ENCODE data around the gene TTYH3. TPM values are rescaled to one million over a fixed set of nuclear protein-coding genes. Genes with fewer than 3 reads are reported as not detected.

TTYH3 gene
- total and polyA plus RNA-seq, 2 of the 13 experiments (the other 11 are each of a cell fraction or from before 2014, with no cell fraction given) = 26.3 to 50.0 TPM

GRCh38 chr7:2638224-2638991 lies 6.6 kb downstream of the TTYH3 start (continued):
- TF ChIP-seq USF2 (IDR thresholded peaks at IDR 0.05; ENCODE audit: low read depth, low read length) (0 out of 2 replicates have a peak, but pooled peaks have one; percentile 22), USF2 (CRISPR knock-in tag; IDR thresholded peaks at IDR 0.05; ENCODE audit: borderline replicate concordance) (peak; percentile 68; the same call in 1 of the 2 replicates), NFYC (CRISPR knock-in tag; IDR thresholded peaks at IDR 0.05) (no peak), FLYWCH1 (CRISPR knock-in tag; IDR thresholded peaks at IDR 0.05) (no peak), NFIC (IDR thresholded peaks at IDR 0.05; ENCODE audit: low read length) (no peak), NR2F1 (CRISPR knock-in tag; IDR thresholded peaks at IDR 0.05) (peak; percentile 79 to 81), FOXP1 (IDR thresholded peaks at IDR 0.05) (no peak), FOXP1 (CRISPR knock-in tag; IDR thresholded peaks at IDR 0.05) (no peak), PHF21A (CRISPR knock-in tag; IDR thresholded peaks at IDR 0.05) (peak; percentile 91), ZNF362 (CRISPR knock-in tag; IDR thresholded peaks at IDR 0.05; ENCODE audit: borderline replicate concordance) (no peak), ZEB1 (IDR thresholded peaks at IDR 0.05; ENCODE audit: insufficient replicate concordance, low read depth) (no peak), GZF1 (CRISPR knock-in tag; IDR thresholded peaks at IDR 0.05) (peak; percentile 77; the same call in 1 of the 2 replicates), RXRA (CRISPR knock-in tag; IDR thresholded peaks at IDR 0.05) (peak; percentile 90), ZNF850 (CRISPR knock-in tag; conservative IDR thresholded peaks at IDR 0.05) (peak; percentile 63), ZIK1 (CRISPR knock-in tag; IDR thresholded peaks at IDR 0.05; ENCODE audit: borderline replicate concordance, low read depth) (peak; percentile 76; the same call in 1 of the 2 replicates), ZNF746 (CRISPR knock-in tag; IDR thresholded peaks at IDR 0.05) (peak; percentile 86), ZNF670 (CRISPR knock-in tag; IDR thresholded peaks at IDR 0.05; ENCODE audit: borderline replicate concordance) (peak; percentile 95), SPEN (CRISPR knock-in tag; IDR thresholded peaks at IDR 0.05; ENCODE audit: low read depth) (peak; percentile 89), ZSCAN22 (CRISPR knock-in tag; IDR thresholded peaks at IDR 0.05) (peak; percentile 40; the same call in 1 of the 2 replicates), ZSCAN12 (CRISPR knock-in tag; IDR thresholded peaks at IDR 0.05) (peak; percentile 82; the same call in 1 of the 2 replicates), RXRB (CRISPR knock-in tag; IDR thresholded peaks at IDR 0.05; ENCODE audit: borderline replicate concordance) (peak; percentile 94)
- TF ChIP-seq, protein P1, sequence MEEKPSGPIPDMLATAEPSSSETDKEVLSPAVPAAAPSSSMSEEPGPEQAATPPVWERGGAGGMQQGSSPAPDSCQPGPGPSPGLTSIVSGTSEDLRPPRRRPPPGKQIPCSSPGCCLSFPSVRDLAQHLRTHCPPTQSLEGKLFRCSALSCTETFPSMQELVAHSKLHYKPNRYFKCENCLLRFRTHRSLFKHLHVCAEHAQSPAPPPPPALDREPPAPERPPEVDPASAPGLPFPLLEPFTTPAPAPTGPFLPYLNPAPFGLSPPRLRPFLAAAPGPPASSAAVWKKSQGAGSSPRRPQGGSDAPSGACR (CRISPR knock-in tag; IDR thresholded peaks at IDR 0.05) = peak; percentile 96
- TF ChIP-seq, protein P2, sequence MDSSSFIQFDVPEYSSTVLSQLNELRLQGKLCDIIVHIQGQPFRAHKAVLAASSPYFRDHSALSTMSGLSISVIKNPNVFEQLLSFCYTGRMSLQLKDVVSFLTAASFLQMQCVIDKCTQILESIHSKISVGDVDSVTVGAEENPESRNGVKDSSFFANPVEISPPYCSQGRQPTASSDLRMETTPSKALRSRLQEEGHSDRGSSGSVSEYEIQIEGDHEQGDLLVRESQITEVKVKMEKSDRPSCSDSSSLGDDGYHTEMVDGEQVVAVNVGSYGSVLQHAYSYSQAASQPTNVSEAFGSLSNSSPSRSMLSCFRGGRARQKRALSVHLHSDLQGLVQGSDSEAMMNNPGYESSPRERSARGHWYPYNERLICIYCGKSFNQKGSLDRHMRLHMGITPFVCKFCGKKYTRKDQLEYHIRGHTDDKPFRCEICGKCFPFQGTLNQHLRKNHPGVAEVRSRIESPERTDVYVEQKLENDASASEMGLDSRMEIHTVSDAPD (CRISPR knock-in tag; IDR thresholded peaks at IDR 0.05) = peak; percentile 78; the same call in 1 of the 2 replicates
- TF ChIP-seq, protein P3, sequence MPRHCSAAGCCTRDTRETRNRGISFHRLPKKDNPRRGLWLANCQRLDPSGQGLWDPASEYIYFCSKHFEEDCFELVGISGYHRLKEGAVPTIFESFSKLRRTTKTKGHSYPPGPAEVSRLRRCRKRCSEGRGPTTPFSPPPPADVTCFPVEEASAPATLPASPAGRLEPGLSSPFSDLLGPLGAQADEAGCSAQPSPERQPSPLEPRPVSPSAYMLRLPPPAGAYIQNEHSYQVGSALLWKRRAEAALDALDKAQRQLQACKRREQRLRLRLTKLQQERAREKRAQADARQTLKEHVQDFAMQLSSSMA (CRISPR knock-in tag; IDR thresholded peaks at IDR 0.05) = peak; percentile 66; the same call in 1 of the 2 replicates

All from HepG2 (cell line).